HepG2 (cell line): Measurements from ENCODE around the gene DOCK10. TPM values are rescaled to one million over a fixed set of nuclear protein-coding genes. Genes with fewer than 3 reads are reported as not detected.

Experiments used
- JUNB ChIP-seq: sonication (generic); formaldehyde crosslinking; IDR thresholded peaks from 2 replicates; pipeline ENCODE4 v1.8.0; 2022; ENCODE audit warnings: missing genetic modification reagents, mild to moderate bottlenecking, borderline replicate concordance
- MTF1 ChIP-seq: sonication (generic); formaldehyde crosslinking; IDR thresholded peaks from 2 replicates; pipeline ENCODE4 v1.5.0; 2020; ENCODE audit warnings: missing genetic modification reagents
- PAWR ChIP-seq: sonication (generic); formaldehyde crosslinking; IDR thresholded peaks from 2 replicates; pipeline ENCODE4 v1.4.0; 2020; ENCODE audit warnings: missing genetic modification reagents, mild to moderate bottlenecking, borderline replicate concordance
- THAP11 ChIP-seq: IDR thresholded peaks from 2 replicates; pipeline ENCODE4 v1.6.1; 2016; ENCODE audit warnings: missing biosample characterization, missing genetic modification reagents
- ZBTB40 ChIP-seq, 2 experiments: fragments of 450-650 bp in 1 of 2; sonication (generic) in 1 of 2; formaldehyde crosslinking in 1 of 2; IDR thresholded peaks; 2 replicates each; pipeline versions ENCODE4 v1.6.1 to v1.8.0; 2016 to 2022; ENCODE audit warnings: antibody characterized with exemption in 1 of 2, mild to moderate bottlenecking in 1 of 2, missing genetic modification reagents in 1 of 2
- polyA plus RNA-seq, 8 experiments: library from polyadenylated mRNA; depleted of rRNA in 3 of 8; stranded (reverse) in 7 of 8; unstranded in 1 of 8; fragments of >200 nt; fragmentation: Illumina TruSeq in 4 of 8; extraction: Trizol in 4 of 8; gene quantifications; 2 replicates each; pipeline versions ENCODE4 v1.2.1 to v1.2.3, GENCODE V29; 2011 to 2016; ENCODE audit warnings: low read depth in 4 of 8, missing spikeins in 1 of 8, mixed read lengths in 1 of 8; ENCODE audit not compliant: insufficient read depth in 1 of 8
- total RNA-seq, 5 experiments: library from RNA; depleted of rRNA; stranded (reverse); fragments of >200 nt; fragmentation: Illumina TruSeq; extraction: Trizol; gene quantifications; 2 replicates each; pipeline ENCODE4 v1.2.3, GENCODE V29; 2016; ENCODE audit warnings: low read depth in 1 of 5

Gene DOCK10
- total and polyA plus RNA-seq, 2 of the 13 experiments (the other 11 are each of a cell fraction or from before 2014, with no cell fraction given) = not detected

- TF ChIP-seq ZBTB40 (IDR thresholded peaks at IDR 0.05) = no peak
- no peak for TF ChIP-seq ZBTB40 (CRISPR knock-in tag; IDR thresholded peaks at IDR 0.05)
- TF ChIP-seq THAP11 (CRISPR knock-in tag) = no peak
- no peak for TF ChIP-seq MTF1 (CRISPR knock-in tag)
- no peak for TF ChIP-seq JUNB (CRISPR knock-in tag)
- TF ChIP-seq PAWR (CRISPR knock-in tag) = no peak
Measured at GRCh38 chr2:224802407-224802806, 239.9 kb downstream of the DOCK10 start (continued).
